ENCODE measurements around the gene LYPD4.

Gene LYPD4

DNA sequence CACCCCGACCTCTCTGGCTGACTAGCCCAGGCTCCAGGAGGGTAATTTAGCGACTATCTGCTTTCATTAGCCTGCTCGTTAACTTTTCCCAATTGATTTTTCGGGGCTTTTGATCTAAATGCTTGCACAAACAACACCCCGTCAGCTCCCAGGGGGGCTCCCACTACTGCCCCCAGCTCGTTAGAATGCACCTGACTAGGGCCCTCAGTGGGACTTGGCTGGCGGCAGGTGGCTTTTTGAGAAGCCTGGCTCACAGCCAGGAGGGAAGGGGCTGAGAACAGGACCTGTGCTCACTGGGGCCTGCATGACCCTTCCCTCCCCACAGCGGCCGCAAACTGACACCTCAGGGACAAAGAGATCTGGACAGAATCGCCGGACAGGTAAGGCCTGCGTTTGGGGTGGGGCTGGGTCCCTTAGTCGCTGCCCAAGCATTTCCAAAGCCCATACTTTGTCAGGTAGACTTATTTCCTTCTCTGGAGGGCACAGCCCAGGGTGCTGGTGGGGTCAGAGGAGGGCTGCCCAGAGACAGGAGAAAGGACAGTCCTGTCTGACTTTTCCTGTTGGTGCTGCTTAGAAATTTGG lies 25.0 kb upstream of the LYPD4 start:
- no peaks in the 10 kb centered on the region for H3K9me2 ChIP-seq (replicated peaks; ENCODE audit: insufficient read depth, low read length)
- no peak for DNase-seq
- peaks cover 51% of the 10 kb centered on the region for H3K79me2 ChIP-seq (ENCODE audit: low read length)
- peaks cover 71% of the 10 kb centered on the region for H3K4me1 ChIP-seq (ENCODE audit: low read length)
- no peaks in the 10 kb centered on the region for H3K27me3 ChIP-seq (replicated peaks; ENCODE audit: insufficient read depth, low read length)
- TF ChIP-seq EZH2phosphoT487 (IDR thresholded peaks at IDR 0.05; ENCODE audit: low read length): no peak
- TF ChIP-seq EZH2 (optimal IDR thresholded peaks at IDR 0.05; ENCODE audit: low read depth, low read length): no peak
- TF ChIP-seq, protein P1, sequence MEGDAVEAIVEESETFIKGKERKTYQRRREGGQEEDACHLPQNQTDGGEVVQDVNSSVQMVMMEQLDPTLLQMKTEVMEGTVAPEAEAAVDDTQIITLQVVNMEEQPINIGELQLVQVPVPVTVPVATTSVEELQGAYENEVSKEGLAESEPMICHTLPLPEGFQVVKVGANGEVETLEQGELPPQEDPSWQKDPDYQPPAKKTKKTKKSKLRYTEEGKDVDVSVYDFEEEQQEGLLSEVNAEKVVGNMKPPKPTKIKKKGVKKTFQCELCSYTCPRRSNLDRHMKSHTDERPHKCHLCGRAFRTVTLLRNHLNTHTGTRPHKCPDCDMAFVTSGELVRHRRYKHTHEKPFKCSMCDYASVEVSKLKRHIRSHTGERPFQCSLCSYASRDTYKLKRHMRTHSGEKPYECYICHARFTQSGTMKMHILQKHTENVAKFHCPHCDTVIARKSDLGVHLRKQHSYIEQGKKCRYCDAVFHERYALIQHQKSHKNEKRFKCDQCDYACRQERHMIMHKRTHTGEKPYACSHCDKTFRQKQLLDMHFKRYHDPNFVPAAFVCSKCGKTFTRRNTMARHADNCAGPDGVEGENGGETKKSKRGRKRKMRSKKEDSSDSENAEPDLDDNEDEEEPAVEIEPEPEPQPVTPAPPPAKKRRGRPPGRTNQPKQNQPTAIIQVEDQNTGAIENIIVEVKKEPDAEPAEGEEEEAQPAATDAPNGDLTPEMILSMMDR (IDR thresholded peaks at IDR 0.05; ENCODE audit: low read length): no peak
- H3K36me3 ChIP-seq (replicated peaks; ENCODE audit: insufficient read depth, low read length): peaks cover 9% of the 10 kb centered on the region
- H4K20me1 ChIP-seq (ENCODE audit: insufficient read depth, low read length): peaks cover 33% of the 10 kb centered on the region; the same call in 1 of the 2 replicates
- H3K9ac ChIP-seq (ENCODE audit: low read length): no peak overlapping the region
- H2AFZ ChIP-seq (ENCODE audit: low read length): no peak overlapping the region
- peak overlapping the region; percentile 80; the same call in 1 of the 2 replicates for H3K27ac ChIP-seq (ENCODE audit: low read length)
- H3K4me2 ChIP-seq (ENCODE audit: low read depth, low read length): peak overlapping the region; percentile 21; the same call in 1 of the 2 replicates
- H3F3A ChIP-seq (ENCODE audit: insufficient read depth, low read length): peaks cover 80% of the 10 kb centered on the region
- H3K9me3 ChIP-seq (replicated peaks; ENCODE audit: insufficient read depth, low read length): no peaks in the 10 kb centered on the region
- no peak overlapping the region for H3K4me3 ChIP-seq (ENCODE audit: low read length)

DNA sequence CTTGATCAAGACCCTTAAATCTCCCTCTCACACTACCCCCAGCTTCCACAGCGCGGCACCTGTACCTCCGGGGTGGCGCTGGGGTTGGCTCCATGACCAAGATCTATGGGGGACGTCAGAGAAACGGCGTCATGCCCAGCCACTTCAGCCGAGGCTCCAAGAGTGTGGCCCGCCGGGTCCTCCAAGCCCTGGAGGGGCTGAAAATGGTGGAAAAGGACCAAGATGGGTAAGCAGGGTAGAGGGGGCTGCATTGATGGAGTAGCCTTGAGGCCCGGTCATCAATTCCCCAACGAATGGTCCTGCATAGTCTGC lies 24.5 kb upstream of the LYPD4 start:
- Histone ChIP-seq H3K27me3 (replicated peaks; ENCODE audit: insufficient read depth, low read length) (no peaks in the 10 kb centered on the region), H3K9ac (ENCODE audit: low read length) (no peak overlapping the region), H3K4me1 (ENCODE audit: low read length) (peaks cover 74% of the 10 kb centered on the region), H3K4me2 (ENCODE audit: low read depth, low read length) (peak overlapping the region; percentile 21; the same call in 1 of the 2 replicates), H3K9me2 (replicated peaks; ENCODE audit: insufficient read depth, low read length) (no peaks in the 10 kb centered on the region), H3F3A (ENCODE audit: insufficient read depth, low read length) (peaks cover 85% of the 10 kb centered on the region), H3K4me3 (ENCODE audit: low read length) (no peak overlapping the region), H3K36me3 (replicated peaks; ENCODE audit: insufficient read depth, low read length) (peaks cover 14% of the 10 kb centered on the region), H2AFZ (ENCODE audit: low read length) (no peak overlapping the region), H3K27ac (ENCODE audit: low read length) (peak overlapping the region; percentile 80; the same call in 1 of the 2 replicates), H4K20me1 (ENCODE audit: insufficient read depth, low read length) (peaks cover 33% of the 10 kb centered on the region; the same call in 1 of the 2 replicates), H3K79me2 (ENCODE audit: low read length) (peaks cover 56% of the 10 kb centered on the region), H3K9me3 (replicated peaks; ENCODE audit: insufficient read depth, low read length) (no peaks in the 10 kb centered on the region)
- TF ChIP-seq, protein P1 (IDR thresholded peaks at IDR 0.05; ENCODE audit: low read length): no peak
- TF ChIP-seq EZH2phosphoT487 (IDR thresholded peaks at IDR 0.05; ENCODE audit: low read length): no peak
- TF ChIP-seq EZH2 (optimal IDR thresholded peaks at IDR 0.05; ENCODE audit: low read depth, low read length): no peak
- DNase-seq: no peak

DNA sequence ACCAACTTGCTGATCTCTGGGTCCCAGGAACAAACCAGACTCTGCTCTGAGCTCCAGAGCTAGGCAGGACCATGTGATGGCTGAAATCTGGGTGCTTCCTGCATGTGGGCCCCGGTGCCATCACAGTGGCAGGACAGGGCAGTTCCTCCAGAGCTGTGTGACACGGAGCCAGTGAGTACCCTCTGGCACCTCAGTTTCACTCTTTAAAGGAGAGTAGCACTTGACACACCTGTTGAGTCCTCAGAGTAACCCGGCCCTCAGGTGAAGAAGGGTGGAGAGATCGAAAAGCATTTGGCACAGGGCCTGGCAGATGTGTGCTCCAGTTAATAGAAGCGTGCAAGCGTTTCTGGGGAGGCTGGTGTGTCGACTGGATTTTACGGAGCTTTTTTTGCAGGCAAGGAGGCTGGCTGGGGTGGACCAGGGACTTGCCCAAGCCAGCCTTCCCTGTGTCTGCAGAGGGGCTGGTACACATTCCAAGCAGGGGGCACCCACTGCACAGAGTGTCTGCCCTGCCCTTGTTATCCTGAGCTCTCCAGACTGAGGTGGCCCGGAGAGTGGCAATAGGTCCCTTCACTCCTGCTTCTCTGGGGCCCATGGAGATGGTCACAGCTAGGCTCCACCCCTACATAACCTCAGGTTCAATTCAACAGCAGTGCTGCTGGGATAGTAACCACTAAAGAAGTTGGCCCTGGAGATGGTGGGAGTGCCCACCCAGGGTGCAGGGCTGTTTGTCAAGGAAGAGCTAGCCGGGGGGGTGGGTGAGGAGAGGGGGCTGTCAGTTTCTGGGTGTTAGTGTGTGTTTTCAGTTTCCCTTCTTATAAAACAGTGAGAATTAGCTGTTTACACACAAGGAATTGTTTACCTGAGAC lies 23.9 kb upstream of the LYPD4 start:
- H3K27me3 ChIP-seq (replicated peaks; ENCODE audit: insufficient read depth, low read length): no peaks in the 10 kb centered on the region
- H3K4me2 ChIP-seq (ENCODE audit: low read depth, low read length): peak overlapping the region; percentile 32; the same call in 1 of the 2 replicates
- peaks cover 88% of the 10 kb centered on the region for H3F3A ChIP-seq (ENCODE audit: insufficient read depth, low read length)
- peaks cover 34% of the 10 kb centered on the region; the same call in 1 of the 2 replicates for H4K20me1 ChIP-seq (ENCODE audit: insufficient read depth, low read length)
- no peaks in the 10 kb centered on the region for H3K9me2 ChIP-seq (replicated peaks; ENCODE audit: insufficient read depth, low read length)
- peak; percentile 63 for DNase-seq
- H2AFZ ChIP-seq (ENCODE audit: low read length): no peak overlapping the region
- peaks cover 78% of the 10 kb centered on the region for H3K4me1 ChIP-seq (ENCODE audit: low read length)
- TF ChIP-seq, protein P1 (IDR thresholded peaks at IDR 0.05; ENCODE audit: low read length): no peak
- TF ChIP-seq EZH2phosphoT487 (IDR thresholded peaks at IDR 0.05; ENCODE audit: low read length) (no peak), EZH2 (optimal IDR thresholded peaks at IDR 0.05; ENCODE audit: low read depth, low read length) (no peak)
- peaks cover 62% of the 10 kb centered on the region for H3K79me2 ChIP-seq (ENCODE audit: low read length)
- H3K9me3 ChIP-seq (replicated peaks; ENCODE audit: insufficient read depth, low read length): no peaks in the 10 kb centered on the region
- peak overlapping the region; percentile 80; the same call in 1 of the 2 replicates for H3K27ac ChIP-seq (ENCODE audit: low read length)
- H3K9ac ChIP-seq (ENCODE audit: low read length): peak overlapping the region; percentile 8; the same call in 1 of the 2 replicates
- peaks cover 17% of the 10 kb centered on the region for H3K36me3 ChIP-seq (replicated peaks; ENCODE audit: insufficient read depth, low read length)
- no peak overlapping the region; the same call in 1 of the 2 replicates for H3K4me3 ChIP-seq (ENCODE audit: low read length)
